Nephron (organoid): ENCODE data around the gene FOXF1.

ENCODE experiments used
- H3K27ac Mint-ChIP-seq, 3 experiments: 2 replicates each; pipeline ENCODE4 v1.8.0; 2020; ENCODE audit warnings: mixed read lengths in 3 of 3, mild to moderate bottlenecking in 2 of 3, moderate library complexity in 1 of 3
- H3K27me3 Mint-ChIP-seq: 2 replicates; pipeline ENCODE4 v1.8.0; 2021; ENCODE audit warnings: low read depth, mild to moderate bottlenecking, moderate library complexity, mixed read lengths
- H3K36me3 Mint-ChIP-seq: 2 replicates; pipeline ENCODE4 v1.8.0; 2020; ENCODE audit warnings: low read depth, mixed read lengths
- H3K4me1 Mint-ChIP-seq: 2 replicates; pipeline ENCODE4 v1.8.0; 2020; ENCODE audit warnings: mixed read lengths
- H3K4me3 Mint-ChIP-seq, 3 experiments: 2 replicates each; pipeline ENCODE4 v1.8.0; 2020; ENCODE audit warnings: mild to moderate bottlenecking in 3 of 3, mixed read lengths in 3 of 3, moderate library complexity in 2 of 3
- H3K9me3 Mint-ChIP-seq: 2 replicates; pipeline ENCODE4 v1.8.0; 2020; ENCODE audit warnings: mixed read lengths
- CTCF ChIP-seq, 3 experiments: fragments of 200-600 bp; sonication (generic); IDR thresholded peaks; one replicate each; pipeline ENCODE4 v1.5.0; 2021; ENCODE audit warnings: antibody characterized with exemption in 3 of 3; ENCODE audit not compliant: unreplicated experiment in 3 of 3

Gene FOXF1

GRCh38 chr16:86510465-86511261 is at the start of gene FOXF1:
Gene FOXF1 (plus strand): TSS chr16:86510527. CDS start chr16:86510570, 43 bp downstream.
- Mint-ChIP-seq H3K4me1 (peaks cover 23% of the 10 kb centered on the region), H3K27me3 (peaks cover 95% of the 10 kb centered on the region), H3K36me3 (no peaks in the 10 kb centered on the region), H3K9me3 (no peaks in the 10 kb centered on the region), H3K27ac (no peak within 1 kb of the TSS), H3K4me3 (peak within 1 kb of the TSS; percentile 74 to 78 (median 77))
- TF ChIP-seq CTCF (IDR thresholded peaks at IDR 0.05; ENCODE audit: unreplicated experiment in 3 of 3) = no peak

DNA sequence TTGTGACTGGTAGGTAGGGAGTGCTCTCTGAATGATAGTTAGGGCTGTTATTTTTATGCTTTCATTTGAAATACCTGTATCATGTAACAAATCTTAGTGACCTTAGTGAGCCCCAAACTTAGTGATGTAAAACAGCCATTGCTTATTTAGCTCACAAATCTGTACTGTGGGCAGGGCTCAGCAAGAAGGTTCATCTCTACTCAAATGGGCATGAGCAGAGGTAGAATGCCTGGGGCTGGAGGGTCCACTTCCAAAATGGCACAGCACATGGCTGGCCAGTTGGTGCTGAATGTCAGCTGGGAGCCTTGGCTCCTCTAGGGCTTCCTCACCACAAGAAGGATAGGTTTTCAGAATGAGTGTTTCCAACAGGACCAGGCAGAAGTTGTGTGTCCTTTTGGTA is 49.3 kb upstream of the FOXF1 start:
- H3K27ac Mint-ChIP-seq = no peak overlapping the region
- no peak overlapping the region for H3K4me3 Mint-ChIP-seq
- H3K36me3 Mint-ChIP-seq = peaks cover 16% of the 10 kb centered on the region
- H3K9me3 Mint-ChIP-seq = peaks cover 35% of the 10 kb centered on the region
- TF ChIP-seq CTCF (IDR thresholded peaks at IDR 0.05; ENCODE audit: unreplicated experiment in 3 of 3) = no peak
- H3K27me3 Mint-ChIP-seq = peaks cover 94% of the 10 kb centered on the region
- peaks cover 8% of the 10 kb centered on the region for H3K4me1 Mint-ChIP-seq

- H3K27ac Mint-ChIP-seq = no peak overlapping the region
- H3K9me3 Mint-ChIP-seq = peaks cover 35% of the 10 kb centered on the region
- H3K36me3 Mint-ChIP-seq = peaks cover 16% of the 10 kb centered on the region
- no peak for TF ChIP-seq CTCF (IDR thresholded peaks at IDR 0.05; ENCODE audit: unreplicated experiment in 3 of 3)
- no peak overlapping the region for H3K4me3 Mint-ChIP-seq
- peaks cover 90% of the 10 kb centered on the region for H3K27me3 Mint-ChIP-seq
- peaks cover 6% of the 10 kb centered on the region for H3K4me1 Mint-ChIP-seq
These were observed 47.8 kb upstream of the FOXF1 start for GRCh38 chr16:86462334-86463084.

GRCh38 chr16:86464044-86464443 is 46.3 kb upstream of the FOXF1 start:
- no peak overlapping the region for H3K27ac Mint-ChIP-seq
- H3K4me1 Mint-ChIP-seq = no peaks in the 10 kb centered on the region
- no peak overlapping the region for H3K4me3 Mint-ChIP-seq
- no peak for TF ChIP-seq CTCF (IDR thresholded peaks at IDR 0.05; ENCODE audit: unreplicated experiment in 3 of 3)
- H3K9me3 Mint-ChIP-seq = peaks cover 34% of the 10 kb centered on the region
- peaks cover 90% of the 10 kb centered on the region for H3K27me3 Mint-ChIP-seq
- peaks cover 15% of the 10 kb centered on the region for H3K36me3 Mint-ChIP-seq

DNA sequence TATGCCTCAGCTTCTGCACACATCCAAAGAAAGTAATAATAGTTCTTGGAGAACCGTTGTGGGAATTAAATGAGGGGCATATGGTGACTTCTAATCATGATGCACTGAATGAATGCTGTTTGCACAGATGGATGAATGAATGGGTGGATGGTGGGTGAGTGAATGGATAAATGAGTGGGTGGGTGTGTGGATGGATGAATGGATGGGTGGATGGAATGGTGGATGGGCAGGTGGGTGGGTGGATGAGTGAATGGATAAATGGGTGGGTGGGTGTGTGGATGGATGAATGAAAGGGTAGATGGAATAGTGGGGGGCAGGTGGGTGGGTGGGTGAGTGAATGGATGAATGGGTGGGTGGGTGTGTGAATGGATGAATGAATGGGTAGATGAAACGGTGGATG is 44.9 kb upstream of the FOXF1 start:
- Mint-ChIP-seq H3K4me1 (no peaks in the 10 kb centered on the region), H3K36me3 (peaks cover 7% of the 10 kb centered on the region), H3K9me3 (peaks cover 31% of the 10 kb centered on the region), H3K27ac (no peak overlapping the region), H3K27me3 (peaks cover 88% of the 10 kb centered on the region), H3K4me3 (no peak overlapping the region)
- TF ChIP-seq CTCF (IDR thresholded peaks at IDR 0.05; ENCODE audit: unreplicated experiment in 3 of 3) = no peak
